HepG2 (cell line): ENCODE results near the gene PPCDC. TPM values are rescaled to one million over a fixed set of nuclear protein-coding genes. Genes with fewer than 3 reads are reported as not detected.

Experiments
- ATAC-seq: fragments of 200-7000 bp; cut with Tn5 transposase; 3 replicates; pipeline ENCODE4 v1.9.1; 2020; ENCODE audit warnings: mild to moderate bottlenecking, moderate library complexity
- BruUV-seq: library from RNA; stranded (reverse); fragments of 400-500 nt; replicated peaks from 2 replicates; lab custom pipeline; 2021; lab: Mats Ljungman, UMichigan
- CTCF ChIA-PET: fragments of 300-600 bp; formaldehyde crosslinking; extraction: SDS; loops from one replicate; lab custom pipeline; 2021; ENCODE audit warnings: low total read pairs, inconsistent platforms, low intra/inter-chr PET ratio; lab: Yijun Ruan, JAX
- POLR2A ChIA-PET: fragments of 350-600 bp; sonication (Branson Sonifier 250); formaldehyde crosslinking; loops from one replicate; lab custom pipeline; 2020; ENCODE audit warnings: antibody characterized with exemption, inconsistent platforms; lab: Yijun Ruan, JAX
- DNase-seq: peaks from one replicate; pipeline ENCODE4 v3.0.0-alpha.2; 2015; ENCODE audit warnings: low spot score
- FAIRE-seq: peaks from 3 replicates; lab custom pipeline; 2011; peaks lifted over from hg19 to GRCh38; lab: Jason Lieb, UNC
- H2AFZ ChIP-seq: one replicate; pipeline ENCODE4 v1.6.1; 2011; ENCODE audit warnings: low read length, inconsistent platforms
- H3K27ac ChIP-seq: fragments of 300-600 bp; 3 replicates; pipeline ENCODE4 v1.8.0; 2011; ENCODE audit warnings: mixed run types, mild to moderate bottlenecking, mixed read lengths, low read length, inconsistent platforms; ENCODE audit not compliant: insufficient read depth; ENCODE audit errors: extremely low read length
- H3K27me3 ChIP-seq, 2 experiments: fragments of 200-600 bp in 1 of 2; 2 replicates in 1 of 2; 3 replicates in 1 of 2; pipeline versions ENCODE4 v1.6.0 to v1.8.0; 2011; ENCODE audit warnings: low read length in 2 of 2, mild to moderate bottlenecking in 2 of 2, moderate library complexity in 2 of 2, inconsistent platforms in 1 of 2; ENCODE audit not compliant: insufficient read depth in 2 of 2, control insufficient read depth in 1 of 2
- H3K36me3 ChIP-seq, 2 experiments: fragments of 200-600 bp in 1 of 2; replicated peaks in 1 of 2; 2 replicates in 1 of 2; 3 replicates in 1 of 2; pipeline versions ENCODE4 v1.5.1 to v1.8.0; 2011; ENCODE audit warnings: low read length in 2 of 2, inconsistent platforms in 1 of 2; ENCODE audit not compliant: insufficient read depth in 2 of 2, control insufficient read depth in 1 of 2
- H3K4me1 ChIP-seq: 2 replicates; pipeline ENCODE4 v1.5.1; 2012; ENCODE audit warnings: low read length, inconsistent platforms; ENCODE audit not compliant: insufficient read depth
- H3K4me2 ChIP-seq: 2 replicates; pipeline ENCODE4 v1.6.0; 2011; ENCODE audit warnings: low read depth, low read length, inconsistent platforms
- H3K4me3 ChIP-seq, 3 experiments: fragments of 200-600 bp in 1 of 3; sonication (generic), shearing (Covaris generic) in 1 of 3; replicated peaks in 1 of 3; 2 replicates each; pipeline ENCODE4 v1.5.1; 2011 to 2016; ENCODE audit warnings: low read length in 3 of 3, inconsistent platforms in 2 of 3, low read depth in 2 of 3, mild to moderate bottlenecking in 2 of 3, control low read depth in 1 of 3, mixed read lengths in 1 of 3; ENCODE audit not compliant: insufficient read depth in 1 of 3
- H3K79me2 ChIP-seq: one replicate; pipeline ENCODE4 v1.6.1; 2011; ENCODE audit warnings: low read length, inconsistent platforms; ENCODE audit not compliant: insufficient read depth
- H3K9ac ChIP-seq: 2 replicates; pipeline ENCODE4 v1.6.0; 2011; ENCODE audit warnings: mild to moderate bottlenecking, low read depth, low read length, inconsistent platforms; ENCODE audit not compliant: insufficient read depth
- H3K9me3 ChIP-seq: 2 replicates; pipeline ENCODE4 v1.5.1; 2012; ENCODE audit warnings: mild to moderate bottlenecking, low read length
- H4K20me1 ChIP-seq: 2 replicates; pipeline ENCODE4 v1.6.0; 2011; ENCODE audit warnings: inconsistent platforms, mild to moderate bottlenecking, low read length, moderate library complexity; ENCODE audit not compliant: insufficient read depth
- DNMT3B ChIP-seq: conservative IDR thresholded peaks from 2 replicates; pipeline ENCODE4 v1.6.1; 2016; ENCODE audit warnings: missing biosample characterization, control low read depth
- GZF1 ChIP-seq: sonication (generic); formaldehyde crosslinking; IDR thresholded peaks from 2 replicates; pipeline ENCODE4 v1.5.1; 2020; ENCODE audit warnings: mild to moderate bottlenecking, missing genetic modification reagents
- NR1H2 ChIP-seq: sonication (generic); formaldehyde crosslinking; IDR thresholded peaks from 2 replicates; pipeline ENCODE4 v1.8.1; 2022; ENCODE audit warnings: low read depth, missing genetic modification reagents, borderline replicate concordance
- POGK ChIP-seq: sonication (generic); formaldehyde crosslinking; conservative IDR thresholded peaks from 2 replicates; pipeline ENCODE4 v1.8.0; 2022; ENCODE audit warnings: mild to moderate bottlenecking, moderate library complexity, missing genetic modification reagents
- PPARG ChIP-seq: conservative IDR thresholded peaks from 2 replicates; pipeline ENCODE4 v1.6.1; 2016; ENCODE audit warnings: missing biosample characterization, missing genetic modification reagents
- RBM22 ChIP-seq: fragments of 200-400 bp; formaldehyde crosslinking; optimal IDR thresholded peaks from 2 replicates; pipeline ENCODE3; 2017; ENCODE audit warnings: mild to moderate bottlenecking, low read length, moderate library complexity
- SP4 ChIP-seq: sonication (generic); formaldehyde crosslinking; IDR thresholded peaks from 2 replicates; pipeline ENCODE4 v1.8.1; 2023; ENCODE audit warnings: mild to moderate bottlenecking, missing genetic modification reagents
- THYN1 ChIP-seq: sonication (generic); formaldehyde crosslinking; IDR thresholded peaks from 2 replicates; pipeline ENCODE4 v1.8.1; 2023; ENCODE audit warnings: low read depth, mild to moderate bottlenecking, moderate library complexity, missing genetic modification reagents, borderline replicate concordance
- ZC3H4 ChIP-seq: sonication (generic); formaldehyde crosslinking; IDR thresholded peaks from 2 replicates; pipeline ENCODE4 v1.4.0; 2020; ENCODE audit warnings: missing genetic modification reagents, borderline replicate concordance
- WGBS: methylation state at CpG from one replicate; pipeline ENCODE4 v1.1.6; 2017; ENCODE audit warnings: low lambda C conversion rate; 5-methylcytosine and 5-hydroxymethylcytosine counted together
- in situ Hi-C: cut with HindIII; loops from 2 replicates; pipeline ENCODE4 v1.10.0; 2017; ENCODE audit warnings: low pct_unique_long_range_greater_than_20kb; ENCODE audit not compliant: extremely low pct_ligation_motif_present
- intact Hi-C: fragments of 100-400 bp; cut with micrococcal nuclease; formaldehyde crosslinking; loops from one replicate; pipeline ENCODE4 v1.10.0; 2022; ENCODE audit not compliant: unreplicated experiment
- polyA plus RNA-seq, 8 experiments: library from polyadenylated mRNA; depleted of rRNA in 3 of 8; stranded (reverse) in 7 of 8; unstranded in 1 of 8; fragments of >200 nt; fragmentation: Illumina TruSeq in 4 of 8; extraction: Trizol in 4 of 8; gene quantifications; 2 replicates each; pipeline versions ENCODE4 v1.2.1 to v1.2.3, GENCODE V29; 2011 to 2016; ENCODE audit warnings: low read depth in 4 of 8, missing spikeins in 1 of 8, mixed read lengths in 1 of 8; ENCODE audit not compliant: insufficient read depth in 1 of 8
- total RNA-seq, 5 experiments: library from RNA; depleted of rRNA; stranded (reverse); fragments of >200 nt; fragmentation: Illumina TruSeq; extraction: Trizol; gene quantifications; 2 replicates each; pipeline ENCODE4 v1.2.3, GENCODE V29; 2016; ENCODE audit warnings: low read depth in 1 of 5

Gene PPCDC
- total and polyA plus RNA-seq, 2 of the 13 experiments (the other 11 are each of a cell fraction or from before 2014, with no cell fraction given): 12.3 to 12.8 TPM

- DNase-seq (no peak), FAIRE-seq (no peak), ATAC-seq (no peak)
- Histone ChIP-seq H3K4me2 (no peak overlapping the region), H4K20me1 (no peaks in the 10 kb centered on the region), H3K36me3 (no peaks in the 10 kb centered on the region), H3K9me3 (no peaks in the 10 kb centered on the region), H2AFZ (no peak overlapping the region), H3K27me3 (no peaks in the 10 kb centered on the region), H3K27ac (no peak overlapping the region), H3K79me2 (no peaks in the 10 kb centered on the region), H3K9ac (no peak overlapping the region), H3K4me1 (peaks cover 75% of the 10 kb centered on the region), H3K4me3 (no peak overlapping the region)
- ChIA-PET POLR2A (no interaction called here), CTCF (no interaction called here)
- intact Hi-C loops (no loop called here), in situ Hi-C loops (no loop called here)
- TF ChIP-seq DNMT3B (CRISPR knock-in tag): no peak
- no peak for TF ChIP-seq GZF1 (CRISPR knock-in tag)
- no peak for TF ChIP-seq NR1H2 (CRISPR knock-in tag)
- TF ChIP-seq THYN1 (CRISPR knock-in tag): no peak
- no peak for TF ChIP-seq ZC3H4
- no peak for TF ChIP-seq POGK (CRISPR knock-in tag)
- TF ChIP-seq SP4 (CRISPR knock-in tag): no peak
- TF ChIP-seq PPARG: no peak
- no peak for TF ChIP-seq RBM22
- 97% methylated on average over 9 of the region's 9 CpGs for WGBS
- BruUV-seq: no TSS peak
Observed at GRCh38 chr15:75063889-75064288, 40.5 kb downstream of the PPCDC start.
